WTC11 (cell line): ENCODE measurements around the gene KLRG1. TPM values are rescaled to one million over a fixed set of nuclear protein-coding genes. Genes with fewer than 3 reads are reported as not detected.

Experiments used
- ATAC-seq: fragments of 200-7000 bp; cut with Tn5 transposase; 2 replicates; pipeline ENCODE4 v1.10.0; 2021; ENCODE audit warnings: mild to moderate bottlenecking, moderate library complexity
- CTCF ChIA-PET: fragments of 300-600 bp; sonication (Branson Sonifier 250); formaldehyde crosslinking; loops from one replicate; lab custom pipeline; 2021; ENCODE audit warnings: antibody characterized with exemption; lab: Charles Lee
- POLR2A ChIA-PET: fragments of 350-600 bp; sonication (Branson Sonifier 250); formaldehyde crosslinking; loops from one replicate; lab custom pipeline; 2021; ENCODE audit warnings: antibody characterized with exemption; lab: Charles Lee
- DNase-seq: peaks from one replicate; pipeline ENCODE4 v3.0.0; 2021; ENCODE audit warnings: low spot score
- H3K27ac Mint-ChIP-seq: 2 replicates; pipeline ENCODE4 v1.8.0; 2021; ENCODE audit warnings: mixed read lengths
- H3K27me3 Mint-ChIP-seq: 2 replicates; pipeline ENCODE4 v1.8.0; 2021; ENCODE audit warnings: low read depth, mild to moderate bottlenecking, moderate library complexity, mixed read lengths
- H3K36me3 Mint-ChIP-seq: 2 replicates; pipeline ENCODE4 v1.8.0; 2021; ENCODE audit warnings: mixed read lengths
- H3K4me1 Mint-ChIP-seq: 2 replicates; pipeline ENCODE4 v1.8.0; 2022; ENCODE audit warnings: mixed read lengths
- H3K4me3 Mint-ChIP-seq: 2 replicates; pipeline ENCODE4 v1.8.0; 2021; ENCODE audit warnings: mild to moderate bottlenecking, moderate library complexity, mixed read lengths
- H3K9me3 Mint-ChIP-seq: 2 replicates; pipeline ENCODE4 v1.8.0; 2021; ENCODE audit warnings: mixed read lengths
- CREB1 ChIP-seq: sonication (generic); formaldehyde crosslinking; IDR thresholded peaks from 2 replicates; pipeline ENCODE4 v1.8.0; 2023; ENCODE audit warnings: mild to moderate bottlenecking, missing genetic modification reagents
- ELF4 ChIP-seq: sonication (generic); formaldehyde crosslinking; IDR thresholded peaks from 2 replicates; pipeline ENCODE4 v1.8.1; 2022; ENCODE audit warnings: low read depth, mild to moderate bottlenecking, moderate library complexity, missing genetic modification reagents
- HMGA2 ChIP-seq: fragments of 250-450 bp; sonication (Bioruptor Pico); IDR thresholded peaks from 2 replicates; pipeline ENCODE4 v1.4.0; 2021; ENCODE audit warnings: mild to moderate bottlenecking, moderate library complexity
- IRF1 ChIP-seq: sonication (generic); formaldehyde crosslinking; IDR thresholded peaks from 2 replicates; pipeline ENCODE4 v1.8.0; 2023; ENCODE audit warnings: missing genetic modification reagents
- JAZF1 ChIP-seq: fragments of 250-450 bp; sonication (Bioruptor Pico); IDR thresholded peaks from 2 replicates; pipeline ENCODE4 v1.9.0; 2021; ENCODE audit warnings: moderate library complexity, mild to moderate bottlenecking, inconsistent platforms
- JUN ChIP-seq: sonication (generic); formaldehyde crosslinking; IDR thresholded peaks from 2 replicates; pipeline ENCODE4 v1.8.0; 2023; ENCODE audit warnings: mild to moderate bottlenecking, missing genetic modification reagents
- MAX ChIP-seq: sonication (generic); formaldehyde crosslinking; IDR thresholded peaks from 2 replicates; pipeline ENCODE4 v1.8.0; 2022; ENCODE audit warnings: mild to moderate bottlenecking, missing genetic modification reagents
- MYBL2 ChIP-seq: sonication (generic); formaldehyde crosslinking; IDR thresholded peaks from 2 replicates; pipeline ENCODE4 v1.8.1; 2023; ENCODE audit warnings: mild to moderate bottlenecking, moderate library complexity, missing genetic modification reagents
- NFATC4 ChIP-seq: fragments of 250-450 bp; sonication (Bioruptor Pico); IDR thresholded peaks from 2 replicates; pipeline ENCODE4 v1.9.0; 2021; ENCODE audit warnings: mild to moderate bottlenecking
- PREB ChIP-seq: sonication (generic); formaldehyde crosslinking; IDR thresholded peaks from 2 replicates; pipeline ENCODE4 v1.8.1; 2022; ENCODE audit warnings: mild to moderate bottlenecking, missing genetic modification reagents, moderate library complexity, borderline replicate concordance
- TCF7 ChIP-seq: sonication (generic); formaldehyde crosslinking; IDR thresholded peaks from 2 replicates; pipeline ENCODE4 v1.8.0; 2022; ENCODE audit warnings: mild to moderate bottlenecking, low read depth, missing genetic modification reagents, moderate library complexity
- TEAD1 ChIP-seq: sonication (generic); formaldehyde crosslinking; IDR thresholded peaks from 2 replicates; pipeline ENCODE4 v1.8.0; 2022; ENCODE audit warnings: mild to moderate bottlenecking, missing genetic modification reagents
- TEAD4 ChIP-seq: sonication (generic); formaldehyde crosslinking; IDR thresholded peaks from 2 replicates; pipeline ENCODE4 v1.8.0; 2022; ENCODE audit warnings: mild to moderate bottlenecking, missing genetic modification reagents
- ZNF138 ChIP-seq: sonication (generic); formaldehyde crosslinking; conservative IDR thresholded peaks from 2 replicates; pipeline ENCODE4 v1.8.1; 2022; ENCODE audit warnings: mild to moderate bottlenecking, moderate library complexity, missing genetic modification reagents
- ZNF281 ChIP-seq: sonication (generic); formaldehyde crosslinking; IDR thresholded peaks from 2 replicates; pipeline ENCODE4 v1.8.0; 2023; ENCODE audit warnings: mild to moderate bottlenecking, missing genetic modification reagents
- ZNF423 ChIP-seq: fragments of 250-450 bp; sonication (Bioruptor Pico); IDR thresholded peaks from 2 replicates; pipeline ENCODE4 v2.1.2; 2022; ENCODE audit warnings: mild to moderate bottlenecking, moderate library complexity
- ZSCAN18 ChIP-seq: fragments of 250-450 bp; sonication (Bioruptor Pico); IDR thresholded peaks from 2 replicates; pipeline ENCODE4 v2.1.2; 2022; ENCODE audit warnings: mild to moderate bottlenecking, moderate library complexity
- total RNA-seq: library from RNA; stranded (reverse); gene quantifications from 3 replicates; pipeline ENCODE4 v1.2.3, GENCODE V29; 2021
- TF ChIP-seq, protein P1 (sequence below): fragments of 250-450 bp; sonication (Bioruptor Pico); IDR thresholded peaks from 2 replicates; pipeline ENCODE4 v1.9.0; 2021; ENCODE audit warnings: moderate library complexity, mild to moderate bottlenecking, inconsistent platforms, borderline replicate concordance
- TF ChIP-seq, protein P2 (sequence below): sonication (generic); formaldehyde crosslinking; IDR thresholded peaks from 2 replicates; pipeline ENCODE4 v1.8.1; 2023; ENCODE audit warnings: mild to moderate bottlenecking, missing genetic modification reagents, moderate library complexity

Gene KLRG1
- total RNA-seq, 1 experiment from 2014 or later = 7.2 TPM

DNA sequence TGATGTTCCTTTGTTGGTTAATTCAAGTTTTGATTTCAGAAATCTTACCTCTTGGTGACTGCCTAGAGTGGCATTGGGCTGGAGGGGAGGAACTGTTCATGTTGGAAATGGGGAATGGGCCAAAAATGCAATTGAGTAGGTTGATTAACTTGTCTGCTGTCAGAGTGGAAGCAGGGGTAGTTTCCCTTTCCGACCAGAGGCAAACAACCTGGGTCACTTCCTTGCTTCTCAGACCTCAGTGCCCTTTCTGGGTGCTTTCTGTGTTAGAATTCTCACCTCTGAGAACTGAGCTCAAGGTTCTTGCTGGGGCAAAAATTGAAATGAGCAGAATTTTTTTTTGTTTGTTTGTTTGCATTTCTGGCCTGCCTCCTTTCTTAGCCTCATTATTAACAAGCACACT, 37.6 kb upstream of the KLRG1 start (continued):
- TF ChIP-seq, protein P1, sequence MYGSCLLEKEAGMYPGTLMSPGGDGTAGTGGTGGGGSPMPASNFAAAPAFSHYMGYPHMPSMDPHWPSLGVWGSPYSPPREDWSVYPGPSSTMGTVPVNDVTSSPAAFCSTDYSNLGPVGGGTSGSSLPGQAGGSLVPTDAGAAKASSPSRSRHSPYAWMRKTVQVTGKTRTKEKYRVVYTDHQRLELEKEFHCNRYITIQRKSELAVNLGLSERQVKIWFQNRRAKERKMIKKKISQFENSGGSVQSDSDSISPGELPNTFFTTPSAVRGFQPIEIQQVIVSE (CRISPR knock-in tag) = no peak

GRCh38 chr12:8953773-8954402, 35.5 kb upstream of the KLRG1 start:
- Mint-ChIP-seq H3K9me3 (peaks cover 27% of the 10 kb centered on the region), H3K27ac (no peak overlapping the region), H3K4me3 (no peak overlapping the region)

GRCh38 chr12:8956073-8956472, 33.3 kb upstream of the KLRG1 start:
- H3K4me3 Mint-ChIP-seq = no peak overlapping the region
- H3K27ac Mint-ChIP-seq = no peak overlapping the region
- H3K4me1 Mint-ChIP-seq = peaks cover 10% of the 10 kb centered on the region
- POLR2A ChIA-PET = no interaction called here
- H3K36me3 Mint-ChIP-seq = peaks cover 54% of the 10 kb centered on the region
- TF ChIP-seq CREB1 (CRISPR knock-in tag) = no peak
- TF ChIP-seq ZSCAN18 (CRISPR knock-in tag) = no peak
- TF ChIP-seq IRF1 (CRISPR knock-in tag) = no peak
- no peak for TF ChIP-seq MAX
- no peak for TF ChIP-seq NFATC4
- no peak for TF ChIP-seq HMGA2 (CRISPR knock-in tag)
- TF ChIP-seq TEAD4 (CRISPR knock-in tag) = no peak
- no peak for TF ChIP-seq ZNF138 (CRISPR knock-in tag)
- no peak for TF ChIP-seq ZNF423 (CRISPR knock-in tag)
- no peak for TF ChIP-seq ZNF281 (CRISPR knock-in tag)
- TF ChIP-seq TEAD1 (CRISPR knock-in tag) = no peak
- no peak for TF ChIP-seq PREB (CRISPR knock-in tag)
- TF ChIP-seq, protein P2, sequence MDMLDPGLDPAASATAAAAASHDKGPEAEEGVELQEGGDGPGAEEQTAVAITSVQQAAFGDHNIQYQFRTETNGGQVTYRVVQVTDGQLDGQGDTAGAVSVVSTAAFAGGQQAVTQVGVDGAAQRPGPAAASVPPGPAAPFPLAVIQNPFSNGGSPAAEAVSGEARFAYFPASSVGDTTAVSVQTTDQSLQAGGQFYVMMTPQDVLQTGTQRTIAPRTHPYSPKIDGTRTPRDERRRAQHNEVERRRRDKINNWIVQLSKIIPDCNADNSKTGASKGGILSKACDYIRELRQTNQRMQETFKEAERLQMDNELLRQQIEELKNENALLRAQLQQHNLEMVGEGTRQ (CRISPR knock-in tag) = no peak
- TF ChIP-seq JUN = no peak
- CTCF ChIA-PET = no interaction called here
- peaks cover 27% of the 10 kb centered on the region for H3K9me3 Mint-ChIP-seq
- no peak for ATAC-seq
- DNase-seq = no peak
- no peaks in the 10 kb centered on the region for H3K27me3 Mint-ChIP-seq

More at GRCh38 chr12:8953773-8954402, 35.5 kb upstream of the KLRG1 start:
- DNase-seq = no peak
- ChIA-PET CTCF (no interaction called here), POLR2A (no interaction called here)
- ATAC-seq = no peak
- no peaks in the 10 kb centered on the region for H3K27me3 Mint-ChIP-seq
- H3K4me1 Mint-ChIP-seq = peaks cover 7% of the 10 kb centered on the region
- H3K36me3 Mint-ChIP-seq = peaks cover 54% of the 10 kb centered on the region
- no peak for TF ChIP-seq TCF7 (CRISPR knock-in tag)
- TF ChIP-seq JAZF1 (CRISPR knock-in tag) = no peak
- no peak for TF ChIP-seq ELF4 (CRISPR knock-in tag)
- no peak for TF ChIP-seq TEAD1 (CRISPR knock-in tag)
- no peak for TF ChIP-seq MYBL2
